Inflammatory macrophage treated with lipopolysaccharide for 4 hours (primary cell): ENCODE results near the gene FHOD1.
A peak's percentile ranks its signal among the peaks of the same experiment; 100 is the strongest.

ENCODE experiments used
- DNase-seq: peaks from one replicate; pipeline ENCODE4 v3.0.0-alpha.2; 2020

Gene FHOD1

GRCh38 chr16:67277294-67277998 is 30.2 kb upstream of the FHOD1 start:
- peak; percentile 25 for DNase-seq

GRCh38 chr16:67275321-67275720 is 28.0 kb upstream of the FHOD1 start:
- no peak for DNase-seq

GRCh38 chr16:67271446-67271845 is 24.2 kb upstream of the FHOD1 start:
- DNase-seq = no peak

GRCh38 chr16:67270931-67271338 is 23.7 kb upstream of the FHOD1 start:
- no peak for DNase-seq

GRCh38 chr16:67269766-67270165 is 22.5 kb upstream of the FHOD1 start:
- DNase-seq = no peak

GRCh38 chr16:67268136-67268579 is 20.9 kb upstream of the FHOD1 start:
- no peak for DNase-seq

GRCh38 chr16:67265834-67266233 is 18.6 kb upstream of the FHOD1 start:
- no peak for DNase-seq

- DNase-seq = no peak
Observed at GRCh38 chr16:67264866-67265265, 17.6 kb upstream of the FHOD1 start.

- no peak for DNase-seq
Observed at GRCh38 chr16:67264277-67264676, 17.0 kb upstream of the FHOD1 start.

- no peak for DNase-seq
Observed at GRCh38 chr16:67263201-67263600, 15.9 kb upstream of the FHOD1 start.

- peak; percentile 39 for DNase-seq
Observed at GRCh38 chr16:67260426-67261063, 13.3 kb upstream of the FHOD1 start.

- DNase-seq = no peak
Observed at GRCh38 chr16:67259705-67260104, 12.4 kb upstream of the FHOD1 start.

- no peak for DNase-seq
Observed at GRCh38 chr16:67258161-67258835, 11.0 kb upstream of the FHOD1 start.

- DNase-seq = no peak
Observed at GRCh38 chr16:67257486-67258160, 10.3 kb upstream of the FHOD1 start.

- DNase-seq = no peak
Observed at GRCh38 chr16:67256701-67257230, 9.5 kb upstream of the FHOD1 start.

- DNase-seq = no peak
Observed at GRCh38 chr16:67255553-67256221, 8.4 kb upstream of the FHOD1 start.

- no peak for DNase-seq
Observed at GRCh38 chr16:67254801-67255552, 7.7 kb upstream of the FHOD1 start.

- DNase-seq = no peak
Observed at GRCh38 chr16:67252609-67253497, 5.6 kb upstream of the FHOD1 start.

GRCh38 chr16:67250045-67250327 is 2.7 kb upstream of the FHOD1 start:
- no peak for DNase-seq

GRCh38 chr16:67249178-67250044 is 2.1 kb upstream of the FHOD1 start:
- DNase-seq = no peak
